Measurements from ENCODE around the gene MXRA8. TPM values are rescaled to one million over a fixed set of nuclear protein-coding genes. Genes with fewer than 3 reads are reported as not detected.

The MXRA8 gene
- total and polyA plus RNA-seq, 9 of the 15 experiments (the other 6 are each of a cell fraction or from before 2014, with no cell fraction given): 0.66 to 11.3 (median 6.3) TPM

GRCh38 chr1:1399187-1399871 lies 41.0 kb upstream of the MXRA8 start, which contains the start of gene CCNL2 (continued):
- peak; percentile 71 for TF ChIP-seq SMAD4 (CRISPR knock-in tag; conservative IDR thresholded peaks at IDR 0.05)
- no peak for TF ChIP-seq DPF2 (IDR thresholded peaks at IDR 0.05)
- no peak for TF ChIP-seq ZZZ3 (IDR thresholded peaks at IDR 0.05)
- TF ChIP-seq, protein P1, sequence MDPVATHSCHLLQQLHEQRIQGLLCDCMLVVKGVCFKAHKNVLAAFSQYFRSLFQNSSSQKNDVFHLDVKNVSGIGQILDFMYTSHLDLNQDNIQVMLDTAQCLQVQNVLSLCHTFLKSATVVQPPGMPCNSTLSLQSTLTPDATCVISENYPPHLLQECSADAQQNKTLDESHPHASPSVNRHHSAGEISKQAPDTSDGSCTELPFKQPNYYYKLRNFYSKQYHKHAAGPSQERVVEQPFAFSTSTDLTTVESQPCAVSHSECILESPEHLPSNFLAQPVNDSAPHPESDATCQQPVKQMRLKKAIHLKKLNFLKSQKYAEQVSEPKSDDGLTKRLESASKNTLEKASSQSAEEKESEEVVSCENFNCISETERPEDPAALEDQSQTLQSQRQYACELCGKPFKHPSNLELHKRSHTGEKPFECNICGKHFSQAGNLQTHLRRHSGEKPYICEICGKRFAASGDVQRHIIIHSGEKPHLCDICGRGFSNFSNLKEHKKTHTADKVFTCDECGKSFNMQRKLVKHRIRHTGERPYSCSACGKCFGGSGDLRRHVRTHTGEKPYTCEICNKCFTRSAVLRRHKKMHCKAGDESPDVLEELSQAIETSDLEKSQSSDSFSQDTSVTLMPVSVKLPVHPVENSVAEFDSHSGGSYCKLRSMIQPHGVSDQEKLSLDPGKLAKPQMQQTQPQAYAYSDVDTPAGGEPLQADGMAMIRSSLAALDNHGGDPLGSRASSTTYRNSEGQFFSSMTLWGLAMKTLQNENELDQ (CRISPR knock-in tag; IDR thresholded peaks at IDR 0.05; ENCODE audit: borderline replicate concordance): no peak
- TF ChIP-seq MXI1 (IDR thresholded peaks at IDR 0.05; ENCODE audit: low read depth, low read length): peak; percentile 84; the same call in 1 of the 2 replicates
- 0 out of 2 replicates have a peak, but pooled peaks have one; percentile 28 for TF ChIP-seq RAD51 (IDR thresholded peaks at IDR 0.05; ENCODE audit: borderline replicate concordance, low read depth)
- TF ChIP-seq, protein P2, sequence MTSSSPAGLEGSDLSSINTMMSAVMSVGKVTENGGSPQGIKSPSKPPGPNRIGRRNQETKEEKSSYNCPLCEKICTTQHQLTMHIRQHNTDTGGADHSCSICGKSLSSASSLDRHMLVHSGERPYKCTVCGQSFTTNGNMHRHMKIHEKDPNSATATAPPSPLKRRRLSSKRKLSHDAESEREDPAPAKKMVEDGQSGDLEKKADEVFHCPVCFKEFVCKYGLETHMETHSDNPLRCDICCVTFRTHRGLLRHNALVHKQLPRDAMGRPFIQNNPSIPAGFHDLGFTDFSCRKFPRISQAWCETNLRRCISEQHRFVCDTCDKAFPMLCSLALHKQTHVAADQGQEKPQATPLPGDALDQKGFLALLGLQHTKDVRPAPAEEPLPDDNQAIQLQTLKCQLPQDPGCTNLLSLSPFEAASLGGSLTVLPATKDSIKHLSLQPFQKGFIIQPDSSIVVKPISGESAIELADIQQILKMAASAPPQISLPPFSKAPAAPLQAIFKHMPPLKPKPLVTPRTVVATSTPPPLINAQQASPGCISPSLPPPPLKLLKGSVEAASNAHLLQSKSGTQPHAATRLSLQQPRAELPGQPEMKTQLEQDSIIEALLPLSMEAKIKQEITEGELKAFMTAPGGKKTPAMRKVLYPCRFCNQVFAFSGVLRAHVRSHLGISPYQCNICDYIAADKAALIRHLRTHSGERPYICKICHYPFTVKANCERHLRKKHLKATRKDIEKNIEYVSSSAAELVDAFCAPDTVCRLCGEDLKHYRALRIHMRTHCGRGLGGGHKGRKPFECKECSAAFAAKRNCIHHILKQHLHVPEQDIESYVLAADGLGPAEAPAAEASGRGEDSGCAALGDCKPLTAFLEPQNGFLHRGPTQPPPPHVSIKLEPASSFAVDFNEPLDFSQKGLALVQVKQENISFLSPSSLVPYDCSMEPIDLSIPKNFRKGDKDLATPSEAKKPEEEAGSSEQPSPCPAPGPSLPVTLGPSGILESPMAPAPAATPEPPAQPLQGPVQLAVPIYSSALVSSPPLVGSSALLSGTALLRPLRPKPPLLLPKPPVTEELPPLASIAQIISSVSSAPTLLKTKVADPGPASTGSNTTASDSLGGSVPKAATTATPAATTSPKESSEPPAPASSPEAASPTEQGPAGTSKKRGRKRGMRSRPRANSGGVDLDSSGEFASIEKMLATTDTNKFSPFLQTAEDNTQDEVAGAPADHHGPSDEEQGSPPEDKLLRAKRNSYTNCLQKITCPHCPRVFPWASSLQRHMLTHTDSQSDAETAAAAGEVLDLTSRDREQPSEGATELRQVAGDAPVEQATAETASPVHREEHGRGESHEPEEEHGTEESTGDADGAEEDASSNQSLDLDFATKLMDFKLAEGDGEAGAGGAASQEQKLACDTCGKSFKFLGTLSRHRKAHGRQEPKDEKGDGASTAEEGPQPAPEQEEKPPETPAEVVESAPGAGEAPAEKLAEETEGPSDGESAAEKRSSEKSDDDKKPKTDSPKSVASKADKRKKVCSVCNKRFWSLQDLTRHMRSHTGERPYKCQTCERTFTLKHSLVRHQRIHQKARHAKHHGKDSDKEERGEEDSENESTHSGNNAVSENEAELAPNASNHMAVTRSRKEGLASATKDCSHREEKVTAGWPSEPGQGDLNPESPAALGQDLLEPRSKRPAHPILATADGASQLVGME (CRISPR knock-in tag; IDR thresholded peaks at IDR 0.05): peak; percentile 51; the same call in 1 of the 2 replicates
- TF ChIP-seq RFX1 (IDR thresholded peaks at IDR 0.05): peak; percentile 82; the same call in 1 of the 2 replicates
- peak; percentile 96 for TF ChIP-seq VEZF1 (CRISPR knock-in tag; IDR thresholded peaks at IDR 0.05)
- TF ChIP-seq ZNF384 (IDR thresholded peaks at IDR 0.05; ENCODE audit: low read depth, low read length): no peak
- peak; percentile 85 for TF ChIP-seq HCFC1 (IDR thresholded peaks at IDR 0.05; ENCODE audit: low read depth, low read length)
- TF ChIP-seq SUPT5H (IDR thresholded peaks at IDR 0.05): peak; percentile 93
- TF ChIP-seq SETDB1 (IDR thresholded peaks at IDR 0.05; ENCODE audit: low read length): no peak
- no peak for TF ChIP-seq PCBP2 (IDR thresholded peaks at IDR 0.05; ENCODE audit: low read depth, low read length, poor library complexity, severe bottlenecking)
- TF ChIP-seq, protein P3, sequence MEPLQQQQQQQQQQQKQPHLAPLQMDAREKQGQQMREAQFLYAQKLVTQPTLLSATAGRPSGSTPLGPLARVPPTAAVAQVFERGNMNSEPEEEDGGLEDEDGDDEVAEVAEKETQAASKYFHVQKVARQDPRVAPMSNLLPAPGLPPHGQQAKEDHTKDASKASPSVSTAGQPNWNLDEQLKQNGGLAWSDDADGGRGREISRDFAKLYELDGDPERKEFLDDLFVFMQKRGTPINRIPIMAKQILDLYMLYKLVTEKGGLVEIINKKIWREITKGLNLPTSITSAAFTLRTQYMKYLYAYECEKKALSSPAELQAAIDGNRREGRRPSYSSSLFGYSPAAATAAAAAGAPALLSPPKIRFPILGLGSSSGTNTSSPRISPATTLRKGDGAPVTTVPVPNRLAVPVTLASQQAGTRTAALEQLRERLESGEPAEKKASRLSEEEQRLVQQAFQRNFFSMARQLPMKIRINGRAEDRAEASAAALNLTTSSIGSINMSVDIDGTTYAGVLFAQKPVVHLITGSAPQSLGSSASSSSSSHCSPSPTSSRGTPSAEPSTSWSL (CRISPR knock-in tag; IDR thresholded peaks at IDR 0.05; ENCODE audit: borderline replicate concordance): peak; percentile 88; the same call in 1 of the 2 replicates
- 0 out of 2 replicates have a peak, but pooled peaks have one; percentile 84 for TF ChIP-seq ZNF212 (CRISPR knock-in tag; IDR thresholded peaks at IDR 0.05)
- TF ChIP-seq BMI1 (IDR thresholded peaks at IDR 0.05; ENCODE audit: low read length): no peak
